Thyroid gland (tissue), 4 donors: ENCODE results near the gene CLEC18A.

Source experiments
- POLR2A ChIP-seq, 2 donors: fragments of 450-650 bp; IDR thresholded peaks; one replicate each; pipeline ENCODE4 v1.6.1; 2017; ENCODE audit warnings: antibody characterized with exemption in 2 of 2, mild to moderate bottlenecking in 2 of 2, moderate library complexity in 1 of 2
- TF ChIP-seq, protein P1 (sequence below), 6 experiments: fragments of 200-600 bp in 3 of 6; fragments of 450-650 bp in 3 of 6; sonication (generic) in 3 of 6; IDR thresholded peaks; one replicate each; pipeline ENCODE4 v1.5.1; 2016 to 2019; ENCODE audit warnings: antibody characterized with exemption in 6 of 6, mild to moderate bottlenecking in 2 of 6, inconsistent platforms in 1 of 6, moderate library complexity in 1 of 6

GRCh38 chr16:69918241-69918640 is 32.9 kb upstream of the CLEC18A start:
- TF ChIP-seq, protein P1, sequence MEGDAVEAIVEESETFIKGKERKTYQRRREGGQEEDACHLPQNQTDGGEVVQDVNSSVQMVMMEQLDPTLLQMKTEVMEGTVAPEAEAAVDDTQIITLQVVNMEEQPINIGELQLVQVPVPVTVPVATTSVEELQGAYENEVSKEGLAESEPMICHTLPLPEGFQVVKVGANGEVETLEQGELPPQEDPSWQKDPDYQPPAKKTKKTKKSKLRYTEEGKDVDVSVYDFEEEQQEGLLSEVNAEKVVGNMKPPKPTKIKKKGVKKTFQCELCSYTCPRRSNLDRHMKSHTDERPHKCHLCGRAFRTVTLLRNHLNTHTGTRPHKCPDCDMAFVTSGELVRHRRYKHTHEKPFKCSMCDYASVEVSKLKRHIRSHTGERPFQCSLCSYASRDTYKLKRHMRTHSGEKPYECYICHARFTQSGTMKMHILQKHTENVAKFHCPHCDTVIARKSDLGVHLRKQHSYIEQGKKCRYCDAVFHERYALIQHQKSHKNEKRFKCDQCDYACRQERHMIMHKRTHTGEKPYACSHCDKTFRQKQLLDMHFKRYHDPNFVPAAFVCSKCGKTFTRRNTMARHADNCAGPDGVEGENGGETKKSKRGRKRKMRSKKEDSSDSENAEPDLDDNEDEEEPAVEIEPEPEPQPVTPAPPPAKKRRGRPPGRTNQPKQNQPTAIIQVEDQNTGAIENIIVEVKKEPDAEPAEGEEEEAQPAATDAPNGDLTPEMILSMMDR (IDR thresholded peaks at IDR 0.05), result no peak
- no peak for TF ChIP-seq POLR2A (IDR thresholded peaks at IDR 0.05)
